Measurements from ENCODE around the gene ZNF778.

DNA sequence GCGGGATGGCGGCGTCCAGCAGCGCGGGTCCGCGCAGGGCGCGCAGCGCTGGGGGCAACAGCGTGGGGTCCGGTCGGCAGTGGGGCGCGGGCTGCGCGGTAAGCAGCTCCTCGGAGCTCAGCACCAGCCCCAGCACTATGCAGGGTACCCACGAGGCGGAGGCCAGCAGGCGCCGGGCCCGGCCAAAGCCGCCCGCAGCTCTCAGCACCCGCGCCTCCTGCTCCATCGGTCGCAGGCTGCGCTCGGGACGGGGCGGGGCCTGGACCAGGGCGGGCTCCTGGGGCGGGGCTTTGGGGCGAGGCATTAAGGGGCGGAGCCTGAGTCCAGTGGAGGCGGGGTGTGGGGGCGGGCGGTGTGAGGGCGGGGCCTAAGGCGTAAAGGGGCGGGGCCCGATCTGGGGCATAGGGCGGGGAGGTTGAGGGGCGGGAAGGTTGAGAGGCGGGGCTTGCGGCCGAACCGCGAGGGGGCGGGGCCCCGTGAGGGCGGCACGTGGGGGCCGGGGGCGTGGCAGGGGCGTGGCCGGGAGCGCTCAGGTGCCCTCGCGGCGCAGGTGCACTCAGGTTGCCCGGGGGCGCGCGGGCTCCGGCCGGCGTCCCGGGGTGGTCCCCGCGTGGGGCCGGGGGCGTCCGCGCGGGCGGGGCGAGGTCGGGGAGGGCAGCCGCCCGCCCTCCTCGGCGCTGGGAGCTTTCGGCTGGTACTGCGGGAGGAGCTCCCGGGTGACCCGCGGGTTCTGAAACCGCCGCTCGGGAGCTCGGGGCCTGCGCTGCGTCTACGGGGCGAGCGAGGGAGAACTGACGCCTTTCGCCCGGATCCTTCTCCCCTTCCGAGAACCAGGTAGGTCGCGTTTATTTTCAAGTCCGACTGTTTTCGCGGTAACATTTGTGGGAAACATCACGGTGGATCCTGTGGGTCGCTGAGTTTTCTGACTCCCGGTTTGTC lies 15.8 kb upstream of the ZNF778 start:
- TF ChIP-seq TEAD4 (IDR thresholded peaks at IDR 0.05; ENCODE audit: low read depth, low read length), result no peak
- TF ChIP-seq, protein P1, sequence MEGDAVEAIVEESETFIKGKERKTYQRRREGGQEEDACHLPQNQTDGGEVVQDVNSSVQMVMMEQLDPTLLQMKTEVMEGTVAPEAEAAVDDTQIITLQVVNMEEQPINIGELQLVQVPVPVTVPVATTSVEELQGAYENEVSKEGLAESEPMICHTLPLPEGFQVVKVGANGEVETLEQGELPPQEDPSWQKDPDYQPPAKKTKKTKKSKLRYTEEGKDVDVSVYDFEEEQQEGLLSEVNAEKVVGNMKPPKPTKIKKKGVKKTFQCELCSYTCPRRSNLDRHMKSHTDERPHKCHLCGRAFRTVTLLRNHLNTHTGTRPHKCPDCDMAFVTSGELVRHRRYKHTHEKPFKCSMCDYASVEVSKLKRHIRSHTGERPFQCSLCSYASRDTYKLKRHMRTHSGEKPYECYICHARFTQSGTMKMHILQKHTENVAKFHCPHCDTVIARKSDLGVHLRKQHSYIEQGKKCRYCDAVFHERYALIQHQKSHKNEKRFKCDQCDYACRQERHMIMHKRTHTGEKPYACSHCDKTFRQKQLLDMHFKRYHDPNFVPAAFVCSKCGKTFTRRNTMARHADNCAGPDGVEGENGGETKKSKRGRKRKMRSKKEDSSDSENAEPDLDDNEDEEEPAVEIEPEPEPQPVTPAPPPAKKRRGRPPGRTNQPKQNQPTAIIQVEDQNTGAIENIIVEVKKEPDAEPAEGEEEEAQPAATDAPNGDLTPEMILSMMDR (IDR thresholded peaks at IDR 0.05; ENCODE audit: control extremely low read depth in 1 of 3, insufficient read depth in 1 of 3, low read depth in 1 of 3, low read length in 3 of 3), result no peak
